Measurements from ENCODE around the gene IFNL1. TPM values are rescaled to one million over a fixed set of nuclear protein-coding genes. Genes with fewer than 3 reads are reported as not detected.

IFNL1 gene
- total RNA-seq, 1 experiment from 2014 or later = not detected

GRCh38 chr19:39275578-39275977, 20.6 kb upstream of the IFNL1 start:
- ChIA-PET CTCF (interaction anchor here (0.6 kb wide), 1 partner anchor 47 kb away, joined by 4 read pairs; no protein-coding TSS in a partner anchor), POLR2A (no interaction called here)
- Mint-ChIP-seq H3K4me1 (no peaks in the 10 kb centered on the region), H3K36me3 (no peaks in the 10 kb centered on the region), H3K27ac (no peak overlapping the region), H3K9me3 (no peaks in the 10 kb centered on the region), H3K27me3 (ENCODE audit: low read depth) (peaks cover 43% of the 10 kb centered on the region), H3K4me3 (no peak overlapping the region)
- DNase-seq (ENCODE audit: low spot score) (no peak), ATAC-seq (no peak)
- TF ChIP-seq ATF1 (CRISPR knock-in tag; IDR thresholded peaks at IDR 0.05) (no peak), TEAD4 (CRISPR knock-in tag; IDR thresholded peaks at IDR 0.05) (no peak), CBFB (CRISPR knock-in tag; IDR thresholded peaks at IDR 0.05; ENCODE audit: low read depth) (no peak), ERG (CRISPR knock-in tag; IDR thresholded peaks at IDR 0.05) (no peak), ZNF423 (CRISPR knock-in tag; IDR thresholded peaks at IDR 0.05) (no peak), GTF2I (CRISPR knock-in tag; conservative IDR thresholded peaks at IDR 0.05) (no peak), EMX1 (CRISPR knock-in tag; IDR thresholded peaks at IDR 0.05) (no peak), AFF4 (CRISPR knock-in tag; IDR thresholded peaks at IDR 0.05; ENCODE audit: borderline replicate concordance) (no peak), ZNF396 (CRISPR knock-in tag; IDR thresholded peaks at IDR 0.05; ENCODE audit: borderline replicate concordance) (no peak), E2F5 (CRISPR knock-in tag; IDR thresholded peaks at IDR 0.05) (no peak), SMAD4 (CRISPR knock-in tag; IDR thresholded peaks at IDR 0.05) (no peak), NFATC4 (CRISPR knock-in tag; IDR thresholded peaks at IDR 0.05) (no peak), ZNF532 (CRISPR knock-in tag; IDR thresholded peaks at IDR 0.05; ENCODE audit: borderline replicate concordance) (no peak), NR1H2 (CRISPR knock-in tag; IDR thresholded peaks at IDR 0.05) (no peak), FOXK1 (CRISPR knock-in tag; IDR thresholded peaks at IDR 0.05) (no peak), ZNF121 (CRISPR knock-in tag; IDR thresholded peaks at IDR 0.05) (no peak), OVOL2 (CRISPR knock-in tag; IDR thresholded peaks at IDR 0.05; ENCODE audit: borderline replicate concordance) (no peak), TEAD1 (CRISPR knock-in tag; IDR thresholded peaks at IDR 0.05) (no peak)

Measured in WTC11 (cell line).